K562 (cell line): ENCODE measurements around the gene COL6A2. TPM values are rescaled to one million over a fixed set of nuclear protein-coding genes. Genes with fewer than 3 reads are reported as not detected.
"Not testable (repeated sequence)": the region's sequence is repeated elsewhere in the genome, so short reads cannot be mapped to it uniquely, and the experiment has no call there.

Source experiments
- ADNP ChIP-seq: fragments of 200-800 bp; sonication (Bioruptor generic); IDR thresholded peaks from 2 replicates; pipeline ENCODE4 v1.6.1; 2016; ENCODE audit warnings: missing genetic modification characterization, missing compliant biosample characterization
- AFF1 ChIP-seq, 2 experiments: fragments of 450-650 bp; IDR thresholded peaks; 2 replicates each; pipeline ENCODE4 v1.6.1; 2018; ENCODE audit warnings: mild to moderate bottlenecking in 2 of 2, low read depth in 1 of 2; ENCODE audit not compliant: partially characterized antibody in 2 of 2
- ARID3A ChIP-seq: IDR thresholded peaks from 2 replicates; pipeline ENCODE4 v1.6.1; 2012; ENCODE audit warnings: low read depth, low read length, improper control_type of control experiment, borderline replicate concordance
- CTCF ChIP-seq, 3 experiments: IDR thresholded peaks in 2 of 3; conservative IDR thresholded peaks in 1 of 3; 2 replicates each; pipeline ENCODE4 v1.5.1; 2011 to 2012; ENCODE audit warnings: low read length in 3 of 3, mild to moderate bottlenecking in 3 of 3, control low read depth in 2 of 3, improper control_type of control experiment in 1 of 3, inconsistent platforms in 1 of 3, low read depth in 1 of 3, mixed read lengths in 1 of 3, moderate library complexity in 1 of 3; ENCODE audit not compliant: insufficient read depth in 2 of 3
- E2F8 ChIP-seq: fragments of 450-650 bp; IDR thresholded peaks from 2 replicates; pipeline ENCODE4 v1.7.1; 2018; ENCODE audit warnings: mild to moderate bottlenecking, low read depth; ENCODE audit not compliant: partially characterized antibody
- HDAC2 ChIP-seq: fragments of 450-650 bp; IDR thresholded peaks from 2 replicates; pipeline ENCODE4 v1.6.1; 2016; ENCODE audit warnings: mild to moderate bottlenecking
- KLF16 ChIP-seq: IDR thresholded peaks from 2 replicates; pipeline ENCODE4 v1.6.1; 2016; ENCODE audit warnings: antibody characterized with exemption
- LARP7 ChIP-seq: fragments of 450-650 bp; IDR thresholded peaks from 2 replicates; pipeline ENCODE4 v1.6.1; 2016
- MTA3 ChIP-seq: fragments of 450-650 bp; formaldehyde crosslinking; IDR thresholded peaks from 2 replicates; pipeline ENCODE4 v1.6.1; 2017; ENCODE audit warnings: mild to moderate bottlenecking, borderline replicate concordance
- RB1 ChIP-seq: fragments of 450-650 bp; IDR thresholded peaks from 2 replicates; pipeline ENCODE4 v1.6.1; 2017; ENCODE audit warnings: low read depth, mild to moderate bottlenecking
- TFAP4 ChIP-seq: sonication (generic); formaldehyde crosslinking; IDR thresholded peaks from 2 replicates; pipeline ENCODE4 v1.8.0; 2022; ENCODE audit warnings: missing genetic modification reagents, mild to moderate bottlenecking, moderate library complexity, borderline replicate concordance
- TOE1 ChIP-seq, 2 experiments: fragments of 450-650 bp in 1 of 2; sonication (generic) in 1 of 2; formaldehyde crosslinking in 1 of 2; IDR thresholded peaks; 2 replicates each; pipeline versions ENCODE4 v1.7.1 to v1.8.0; 2016 to 2022; ENCODE audit warnings: borderline replicate concordance in 2 of 2, mild to moderate bottlenecking in 2 of 2, antibody characterized with exemption in 1 of 2, inconsistent platforms in 1 of 2, low read depth in 1 of 2, missing genetic modification reagents in 1 of 2, moderate library complexity in 1 of 2
- XRCC5 ChIP-seq: fragments of 200-400 bp; formaldehyde crosslinking; IDR thresholded peaks from 2 replicates; pipeline ENCODE4 v1.6.1; 2017; ENCODE audit warnings: low read depth, mild to moderate bottlenecking, low read length
- ZNF263 ChIP-seq: sonication (generic); formaldehyde crosslinking; IDR thresholded peaks from 2 replicates; pipeline ENCODE4 v1.8.0; 2022; ENCODE audit warnings: mild to moderate bottlenecking, missing genetic modification reagents, borderline replicate concordance
- polyA plus RNA-seq, 8 experiments: library from polyadenylated mRNA; depleted of rRNA in 4 of 8; stranded (reverse) in 5 of 8; unstranded in 3 of 8; fragments of >200 nt; fragmentation: Nextera tagmentation in 2 of 8; fragmentation: Illumina TruSeq in 1 of 8; extraction: Ambion mirVana in 2 of 8; extraction: Trizol in 1 of 8; gene quantifications; 2 replicates each; pipeline versions ENCODE4 v1.2.1 to v1.2.3, GENCODE V29; 2011 to 2014; ENCODE audit warnings: inconsistent platforms in 1 of 8, missing spikeins in 1 of 8
- total RNA-seq, 7 experiments: library from RNA; depleted of rRNA in 6 of 7; stranded (reverse); fragments of >200 nt in 6 of 7; fragmentation: Illumina TruSeq in 2 of 7; extraction: Trizol in 2 of 7; gene quantifications; 2 replicates each; pipeline versions ENCODE4 v1.2.1 to v1.2.3, GENCODE V29; 2011 to 2021; ENCODE audit warnings: low replicate concordance in 1 of 7

Gene COL6A2
- total and polyA plus RNA-seq, 9 of the 15 experiments (the other 6 are each of a cell fraction or from before 2014, with no cell fraction given) = 0.07 to 1.1 (median 0.24) TPM; not detected in 3

- TF ChIP-seq AFF1 (IDR thresholded peaks at IDR 0.05; ENCODE audit: low read depth in 1 of 2, partially characterized antibody in 2 of 2) = peak in 1 of 2 experiments; percentile 68
- TF ChIP-seq E2F8 = peak; percentile 32
- 0 out of 2 replicates have a peak, but pooled peaks have one; percentile 31 for TF ChIP-seq MTA3
- TF ChIP-seq XRCC5 = peak; percentile 75; the same call in 1 of the 2 replicates
- TF ChIP-seq HDAC2 = 0 out of 2 replicates have a peak, but pooled peaks have one; percentile 30
- TF ChIP-seq ADNP (tag) = 0 out of 2 replicates have a peak, but pooled peaks have one; percentile 53
- TF ChIP-seq RB1 = peak; percentile 80; the same call in 1 of the 2 replicates
- peak; percentile 32; the same call in 1 of the 2 replicates for TF ChIP-seq LARP7
- TF ChIP-seq KLF16 = peak; percentile 53; the same call in 1 of the 2 replicates
- TF ChIP-seq ARID3A = 0 out of 2 replicates have a peak, but pooled peaks have one; percentile 27
- TF ChIP-seq TOE1 (IDR thresholded peaks at IDR 0.05; ENCODE audit: borderline replicate concordance) = peak; percentile 68; the same call in 1 of the 2 replicates
- TF ChIP-seq TOE1 (CRISPR knock-in tag; IDR thresholded peaks at IDR 0.05; ENCODE audit: borderline replicate concordance, low read depth) = not testable (repeated sequence)
- TF ChIP-seq CTCF (IDR thresholded peaks at IDR 0.05 in 2 of 3, conservative IDR thresholded peaks at IDR 0.05 in 1 of 3; ENCODE audit: insufficient read depth in 2 of 3, low read depth in 1 of 3, low read length in 3 of 3) = peak; percentile 83 to 89 (median 86)
- peak; percentile 39; the same call in 1 of the 2 replicates for TF ChIP-seq TFAP4 (CRISPR knock-in tag)
- TF ChIP-seq ZNF263 (CRISPR knock-in tag) = 0 out of 2 replicates have a peak, but pooled peaks have one; percentile 15
Observed at GRCh38 chr21:46147429-46147828, 49.5 kb downstream of the COL6A2 start (continued).
